ENCODE data around the gene LYRM4. TPM values are rescaled to one million over a fixed set of nuclear protein-coding genes. Genes with fewer than 3 reads are reported as not detected.

Gene LYRM4
- total RNA-seq, 1 experiment from 2014 or later: 16.5 TPM

- Mint-ChIP-seq H3K4me3 (ENCODE audit: low read depth, unreplicated experiment) (no peak overlapping the region), H3K27ac (ENCODE audit: unreplicated experiment) (no peak overlapping the region), H3K4me1 (ENCODE audit: low read depth, unreplicated experiment) (no peaks in the 10 kb centered on the region), H3K9me3 (ENCODE audit: low read depth, unreplicated experiment) (no peaks in the 10 kb centered on the region), H3K27me3 (ENCODE audit: unreplicated experiment) (no peaks in the 10 kb centered on the region), H3K36me3 (ENCODE audit: insufficient read depth, unreplicated experiment) (no peaks in the 10 kb centered on the region)
- CTCF ChIA-PET: no interaction called here
- intact Hi-C loops (cut with micrococcal nuclease; ENCODE audit: unreplicated experiment): no loop called here
- no peak for TF ChIP-seq CTCF (IDR thresholded peaks at IDR 0.05; ENCODE audit: unreplicated experiment)
- DNase-seq: no peak
- no TSS peak for BruUV-seq (replicated peaks)
Observed at GRCh38 chr6:5124526-5124925, 136.2 kb downstream of the LYRM4 start.

GRCh38 chr6:5123296-5124143, 137.2 kb downstream of the LYRM4 start:
- no peak overlapping the region for H3K27ac Mint-ChIP-seq (ENCODE audit: unreplicated experiment)
- H3K9me3 Mint-ChIP-seq (ENCODE audit: low read depth, unreplicated experiment): no peaks in the 10 kb centered on the region
- intact Hi-C loops (cut with micrococcal nuclease; ENCODE audit: unreplicated experiment): no loop called here
- BruUV-seq (replicated peaks): no TSS peak
- H3K36me3 Mint-ChIP-seq (ENCODE audit: insufficient read depth, unreplicated experiment): no peaks in the 10 kb centered on the region
- no peaks in the 10 kb centered on the region for H3K27me3 Mint-ChIP-seq (ENCODE audit: unreplicated experiment)
- CTCF ChIA-PET: interaction anchor here (0.5 kb wide), 1 partner anchor 160 kb away, joined by 3 read pairs; no protein-coding TSS in a partner anchor
- no peak for TF ChIP-seq CTCF (IDR thresholded peaks at IDR 0.05; ENCODE audit: unreplicated experiment)
- H3K4me3 Mint-ChIP-seq (ENCODE audit: low read depth, unreplicated experiment): no peak overlapping the region
- no peak for DNase-seq
- H3K4me1 Mint-ChIP-seq (ENCODE audit: low read depth, unreplicated experiment): no peaks in the 10 kb centered on the region

- no peak for DNase-seq
- CTCF ChIA-PET: no interaction called here
- Mint-ChIP-seq H3K27ac (ENCODE audit: unreplicated experiment) (no peak overlapping the region), H3K27me3 (ENCODE audit: unreplicated experiment) (no peaks in the 10 kb centered on the region), H3K36me3 (ENCODE audit: insufficient read depth, unreplicated experiment) (no peaks in the 10 kb centered on the region), H3K4me3 (ENCODE audit: low read depth, unreplicated experiment) (no peak overlapping the region), H3K9me3 (ENCODE audit: low read depth, unreplicated experiment) (no peaks in the 10 kb centered on the region), H3K4me1 (ENCODE audit: low read depth, unreplicated experiment) (no peaks in the 10 kb centered on the region)
- intact Hi-C loops (cut with micrococcal nuclease; ENCODE audit: unreplicated experiment): no loop called here
- no peak for TF ChIP-seq CTCF (IDR thresholded peaks at IDR 0.05; ENCODE audit: unreplicated experiment)
- BruUV-seq (replicated peaks): no TSS peak
Observed at GRCh38 chr6:5122504-5123112, 138.1 kb downstream of the LYRM4 start.

- Mint-ChIP-seq H3K9me3 (ENCODE audit: low read depth, unreplicated experiment) (no peaks in the 10 kb centered on the region), H3K27ac (ENCODE audit: unreplicated experiment) (no peak overlapping the region), H3K4me3 (ENCODE audit: low read depth, unreplicated experiment) (no peak overlapping the region), H3K4me1 (ENCODE audit: low read depth, unreplicated experiment) (no peaks in the 10 kb centered on the region), H3K36me3 (ENCODE audit: insufficient read depth, unreplicated experiment) (no peaks in the 10 kb centered on the region), H3K27me3 (ENCODE audit: unreplicated experiment) (no peaks in the 10 kb centered on the region)
- TF ChIP-seq CTCF (IDR thresholded peaks at IDR 0.05; ENCODE audit: unreplicated experiment): no peak
- DNase-seq: no peak
- intact Hi-C loops (cut with micrococcal nuclease; ENCODE audit: unreplicated experiment): no loop called here
- no TSS peak for BruUV-seq (replicated peaks)
- CTCF ChIA-PET: no interaction called here
Observed at GRCh38 chr6:5121956-5122355, 138.8 kb downstream of the LYRM4 start.

Measured in Calu3 (cell line).